GM21619 (cell line): Measurements from ENCODE around the gene WDR27.
"Not testable (repeated sequence)": the region's sequence is repeated elsewhere in the genome, so short reads cannot be mapped to it uniquely, and the experiment has no call there.

Experiments
- ATAC-seq: cut with Tn5 transposase; IDR thresholded peaks from one replicate; pipeline ENCODE4 v1.9.1; 2021; ENCODE audit not compliant: unreplicated experiment

The WDR27 gene

GRCh38 chr6:169533301-169534038 is 168.4 kb downstream of the WDR27 start:
- no peak for ATAC-seq

DNA sequence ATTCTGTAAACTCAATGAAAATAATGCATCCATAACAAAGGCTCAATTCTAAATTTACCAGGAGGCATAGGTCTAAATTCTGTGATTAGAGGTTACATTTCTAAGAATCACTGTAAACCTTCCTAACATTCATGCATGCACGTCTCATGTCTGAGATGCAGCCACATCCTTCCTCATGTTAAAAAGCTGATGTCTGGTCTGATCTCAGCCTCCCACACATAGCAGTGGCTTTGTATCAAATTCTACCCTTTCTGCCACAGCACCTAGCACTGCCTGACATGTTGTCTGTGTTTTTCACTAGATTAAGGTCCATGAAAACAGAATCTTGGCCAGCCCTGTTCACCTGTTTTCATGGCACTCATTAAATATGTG is 171.1 kb downstream of the WDR27 start:
- ATAC-seq: no peak

DNA sequence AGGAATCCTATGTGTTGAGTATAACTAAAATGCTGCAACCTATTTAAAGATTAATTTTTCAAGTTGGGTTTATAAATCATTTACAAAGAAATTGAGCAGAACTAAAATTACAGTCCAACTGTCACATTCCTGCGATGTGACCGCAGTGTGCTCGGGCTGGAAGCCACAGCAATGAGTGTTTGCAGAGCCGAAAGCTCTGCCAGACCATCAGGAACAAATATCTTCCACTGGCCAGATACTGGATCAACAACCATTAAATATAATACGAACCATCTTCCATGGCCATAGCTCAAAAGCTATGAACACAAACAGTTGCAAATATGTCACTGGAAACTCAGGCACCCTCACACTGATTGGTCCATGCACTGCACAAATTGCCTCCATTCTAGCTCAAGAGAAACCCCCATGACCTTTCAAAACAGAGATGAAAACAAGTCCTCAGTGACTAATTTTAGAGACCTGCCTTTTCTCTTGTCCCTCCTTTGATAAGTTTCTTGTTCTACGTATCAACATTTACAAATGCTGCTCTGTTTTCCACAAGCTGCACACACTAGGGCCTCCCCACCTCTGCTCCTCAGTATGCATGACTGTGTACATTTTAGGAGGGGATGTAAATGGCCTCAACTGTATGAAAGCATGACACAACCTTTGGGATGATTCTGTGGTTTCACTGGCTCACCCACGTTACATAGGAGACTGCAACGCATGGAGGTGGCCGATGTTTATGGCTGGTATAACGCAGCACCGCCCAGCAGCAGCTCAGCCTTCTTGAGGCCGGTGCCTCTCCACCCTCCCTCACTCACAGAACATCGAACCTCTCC is 171.7 kb downstream of the WDR27 start:
- no peak for ATAC-seq

GRCh38 chr6:169528755-169529154 is 173.1 kb downstream of the WDR27 start:
- no peak for ATAC-seq

DNA sequence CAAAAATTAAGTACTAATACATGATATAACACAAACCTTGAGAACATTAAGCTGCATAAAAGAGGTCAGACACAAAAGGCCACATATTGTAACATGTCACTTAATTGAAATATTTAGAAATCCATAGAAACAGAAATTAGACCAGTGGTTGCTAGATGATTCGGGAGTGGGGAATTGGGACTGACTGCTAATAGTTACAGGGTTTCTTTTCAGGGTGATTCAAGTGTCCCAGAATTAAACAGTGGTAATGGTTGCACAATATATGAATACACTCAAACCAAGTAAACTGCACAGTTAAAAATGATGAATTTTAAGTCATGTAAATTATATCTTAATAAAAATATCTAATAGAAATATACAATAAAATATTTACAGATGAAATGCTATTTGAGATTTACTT is 174.5 kb downstream of the WDR27 start:
- ATAC-seq: no peak

DNA sequence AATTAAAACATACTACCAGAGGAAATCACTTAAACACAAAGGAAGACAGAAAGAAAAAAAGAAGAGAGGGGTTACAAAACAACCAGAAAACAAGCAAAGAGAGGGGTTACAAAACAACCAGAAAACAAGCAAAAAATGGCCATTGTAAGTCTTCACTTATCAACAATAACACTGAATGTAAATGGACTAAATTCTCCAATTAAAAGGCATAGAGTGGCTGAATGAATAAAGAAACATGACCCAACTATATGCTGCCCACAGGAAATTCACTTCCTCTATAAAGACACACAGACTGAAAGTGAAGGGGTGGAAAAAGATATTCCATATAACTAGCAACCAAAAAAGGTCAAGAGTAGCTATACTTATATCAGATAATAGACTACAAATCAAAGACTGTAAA is 180.0 kb downstream of the WDR27 start:
- ATAC-seq: no peak

DNA sequence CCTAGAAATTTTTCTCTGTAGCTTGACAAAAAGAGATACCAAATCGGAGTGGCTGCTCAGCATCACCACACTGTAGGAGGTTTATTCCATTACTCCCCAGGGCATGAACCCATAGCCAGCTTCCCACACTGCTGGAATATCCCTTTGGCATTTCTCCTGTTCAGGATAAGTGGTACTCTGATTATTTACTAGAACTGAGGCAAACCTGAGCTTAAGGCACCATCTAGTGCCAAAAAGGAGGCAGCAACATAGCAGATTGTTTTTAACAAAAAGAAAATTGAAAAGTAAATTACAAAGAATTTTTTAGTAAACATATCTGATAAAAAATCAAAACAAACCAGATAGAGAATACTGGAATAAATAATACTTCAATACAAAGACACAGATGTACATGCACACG is 181.7 kb downstream of the WDR27 start:
- ATAC-seq: no peak

DNA sequence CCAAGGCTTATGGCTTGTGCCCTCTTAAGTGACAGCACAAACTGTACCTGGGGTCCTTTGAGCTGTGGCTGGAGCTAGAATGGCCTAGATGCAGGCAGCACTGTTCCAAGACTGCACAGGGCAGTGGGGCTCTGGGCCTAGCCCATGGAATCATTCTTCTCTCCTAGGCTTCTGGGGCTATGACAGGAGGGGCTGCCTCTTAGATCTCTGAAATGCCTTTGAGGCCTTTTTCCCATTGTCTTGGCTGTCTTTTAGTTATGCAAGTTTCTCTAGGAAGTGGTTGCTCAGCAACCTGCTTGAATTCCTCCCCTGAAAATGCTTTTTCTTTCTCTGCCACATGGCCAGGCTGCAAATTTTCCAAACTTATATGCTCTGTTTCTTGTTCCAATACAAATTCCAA is 183.4 kb downstream of the WDR27 start:
- ATAC-seq: no peak

DNA sequence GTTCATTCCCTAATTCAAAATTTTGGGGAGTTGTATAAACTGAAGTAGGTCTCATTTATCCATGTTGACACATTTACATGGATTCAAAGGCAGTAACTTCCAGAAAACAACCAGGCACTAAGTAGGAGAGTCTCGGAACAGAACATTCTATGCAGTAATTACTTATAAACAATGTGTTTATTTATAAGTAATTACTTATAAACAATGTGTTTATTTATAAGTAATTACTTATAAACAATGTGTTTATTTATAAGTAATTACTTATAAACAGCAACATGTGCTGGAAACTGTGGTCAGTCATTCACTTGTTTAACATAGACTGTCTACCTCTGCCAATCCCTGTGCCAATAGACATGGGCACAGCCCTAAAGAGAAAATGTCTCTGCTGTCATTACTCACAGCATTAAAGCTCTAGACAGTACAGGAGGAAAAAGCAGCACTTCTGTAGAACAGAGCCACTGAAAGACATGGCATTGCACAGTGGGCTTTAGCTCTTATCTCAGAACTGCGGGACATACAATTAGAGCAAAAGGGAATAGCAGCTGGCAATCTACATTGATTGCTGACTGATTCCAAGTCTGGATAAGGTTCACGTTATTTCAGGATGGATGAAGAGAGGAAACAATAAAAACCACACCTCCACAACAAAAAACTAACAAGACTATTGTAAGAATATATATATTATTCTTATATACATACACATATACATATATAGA is 188.2 kb downstream of the WDR27 start:
- no peak for ATAC-seq

GRCh38 chr6:169511785-169512184 is 190.0 kb downstream of the WDR27 start:
- ATAC-seq: not testable (repeated sequence)

DNA sequence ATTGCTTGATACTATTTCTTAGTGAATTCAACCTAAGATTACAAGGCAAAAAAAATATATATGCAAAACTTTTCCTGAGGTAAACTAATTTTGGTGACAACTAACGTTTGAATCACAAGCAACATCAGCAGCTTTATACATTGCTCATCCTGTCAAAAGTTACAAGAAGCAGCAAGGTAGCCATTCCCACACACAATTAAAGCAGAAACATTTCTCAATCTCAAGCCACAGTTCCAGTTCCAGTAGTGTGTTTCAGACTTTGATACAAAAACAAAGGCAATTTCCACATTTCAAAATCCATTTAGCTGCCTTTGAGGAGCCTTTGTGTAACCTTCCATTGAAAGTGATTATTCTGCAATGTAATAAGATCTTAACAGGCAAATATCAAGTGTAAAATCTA is 191.0 kb downstream of the WDR27 start:
- no peak for ATAC-seq

GRCh38 chr6:169508452-169508851 is 193.4 kb downstream of the WDR27 start:
- ATAC-seq: no peak

DNA sequence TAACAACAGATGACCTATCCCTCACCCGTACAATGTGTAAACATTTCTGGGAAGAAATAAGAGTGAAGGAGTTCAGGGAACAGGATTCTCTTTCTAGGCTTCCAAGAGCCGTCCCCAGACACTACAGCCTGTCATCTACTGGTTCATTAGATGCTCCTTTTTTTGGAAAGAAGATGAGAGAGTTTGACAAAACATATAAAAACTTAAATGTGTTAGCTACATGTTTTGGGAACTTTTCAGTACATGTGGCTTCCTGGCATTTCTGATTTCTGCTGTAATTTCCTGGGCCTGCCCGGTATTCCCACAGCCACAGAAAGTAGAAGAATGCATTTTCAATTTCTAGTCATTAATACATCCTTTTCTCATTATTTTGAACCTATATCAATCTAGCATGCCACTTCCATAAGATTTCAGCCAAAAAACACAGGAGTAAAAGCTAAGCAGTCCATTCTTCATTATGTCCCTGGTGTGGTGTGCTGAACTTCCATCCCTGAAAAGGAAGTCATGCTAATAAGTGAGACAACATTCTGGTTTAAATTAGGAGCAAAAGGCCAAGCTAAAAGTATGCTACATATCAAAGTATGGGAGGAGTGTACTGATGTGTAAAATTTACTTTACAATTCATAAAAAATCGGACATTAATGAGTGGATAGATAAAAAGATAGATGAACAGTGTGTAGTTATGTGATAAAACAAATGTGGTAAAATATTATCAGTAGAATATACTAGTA is 198.2 kb downstream of the WDR27 start:
- ATAC-seq: no peak

- no peak for ATAC-seq
Measured at GRCh38 chr6:169502445-169502844, 199.4 kb downstream of the WDR27 start.

GRCh38 chr6:169501777-169502313 is 200.0 kb downstream of the WDR27 start:
- ATAC-seq: no peak

DNA sequence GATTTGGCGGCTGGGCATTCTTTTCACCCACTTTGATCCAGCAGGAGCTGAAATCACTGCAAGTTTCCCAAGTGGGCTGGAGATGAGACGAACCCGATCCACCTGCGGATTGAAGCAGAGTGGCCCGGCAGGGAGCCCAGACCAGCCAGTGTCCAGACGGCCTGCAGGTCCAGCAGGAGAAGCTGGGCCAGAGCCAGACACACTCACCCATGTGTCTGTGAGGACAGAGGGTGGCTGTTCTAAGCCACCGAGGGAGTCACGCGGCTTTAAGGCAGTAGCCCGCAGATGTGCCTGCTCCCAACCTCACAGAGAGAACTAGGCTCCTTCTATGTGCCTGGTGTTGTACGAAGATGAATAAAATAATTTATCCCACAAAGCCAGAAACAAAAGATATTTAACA is 200.7 kb downstream of the WDR27 start:
- ATAC-seq: no peak

DNA sequence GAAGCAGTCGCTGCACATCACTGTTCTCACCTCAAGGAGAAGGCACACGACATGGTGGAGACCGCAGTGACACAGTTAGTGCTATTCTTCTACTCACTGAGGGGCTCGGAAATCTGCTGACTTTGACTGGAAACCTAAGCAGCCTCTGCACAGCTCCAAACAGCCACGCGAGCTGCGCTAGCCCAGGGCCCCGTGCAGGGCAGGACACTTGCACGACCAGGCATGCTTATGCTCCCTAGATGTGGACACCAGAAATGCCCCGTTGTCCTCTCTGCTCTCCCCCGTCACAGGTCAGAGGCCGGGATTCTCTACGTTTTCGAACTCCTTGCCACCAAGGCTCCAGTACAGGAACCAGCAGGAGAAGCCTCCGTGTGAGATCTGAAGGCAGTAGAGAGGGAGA is 201.1 kb downstream of the WDR27 start:
- ATAC-seq: no peak

GRCh38 chr6:169499848-169500247 is 202.0 kb downstream of the WDR27 start:
- ATAC-seq: no peak

DNA sequence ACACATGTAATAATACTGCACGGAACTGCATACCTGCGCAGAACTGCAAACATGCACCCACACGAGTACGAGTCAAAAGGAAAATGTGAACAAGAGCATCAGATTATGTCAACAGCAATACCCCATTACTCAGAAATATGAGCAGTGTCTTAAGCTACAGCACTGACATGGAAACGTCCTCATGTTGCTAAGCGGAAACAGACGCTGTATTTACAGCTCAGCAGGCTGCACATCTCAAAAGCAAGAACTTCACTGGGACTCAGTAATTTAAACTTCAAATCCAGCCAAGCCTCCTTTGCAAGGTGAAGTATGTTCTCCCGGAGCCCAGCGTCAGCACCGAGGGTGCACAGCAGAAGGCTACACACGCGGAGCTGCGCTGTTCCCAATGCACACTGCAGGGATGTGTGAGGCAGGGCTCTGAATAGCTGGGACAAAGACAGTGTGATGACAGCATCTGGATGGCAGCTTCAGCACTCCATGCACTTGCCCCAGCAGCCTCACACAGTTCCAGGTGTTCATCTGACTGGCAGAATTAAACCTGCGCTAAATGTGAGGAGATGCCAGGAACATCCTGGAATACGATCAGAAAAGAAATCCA is 202.8 kb downstream of the WDR27 start:
- ATAC-seq: no peak

DNA sequence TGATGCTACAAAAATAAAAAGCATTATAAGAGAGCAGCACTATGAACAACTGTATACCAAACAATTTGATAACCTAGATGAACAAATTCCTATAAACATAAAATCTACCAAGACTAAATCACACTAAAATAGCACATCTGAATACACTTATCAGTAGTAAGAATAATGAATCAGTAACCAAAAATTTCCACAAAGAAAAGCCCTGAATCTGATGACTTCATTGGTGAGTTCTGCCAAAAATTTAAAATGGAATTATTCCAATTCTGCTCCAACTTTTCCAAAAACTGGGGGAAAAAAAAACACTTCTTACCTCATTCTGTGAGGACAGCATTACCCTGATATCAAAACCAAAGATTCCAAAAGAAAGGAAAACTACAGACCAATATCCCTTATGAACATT is 206.2 kb downstream of the WDR27 start:
- no peak for ATAC-seq

- no peak for ATAC-seq
Measured at GRCh38 chr6:169494038-169494437, 207.8 kb downstream of the WDR27 start.
